Measurements from ENCODE around the gene TSHZ2. TPM values are rescaled to one million over a fixed set of nuclear protein-coding genes. Genes with fewer than 3 reads are reported as not detected.

Gene TSHZ2
- total and polyA plus RNA-seq, 3 donors from 2014 or later, result 13.0 to 41.9 (median 40.4) TPM

DNA sequence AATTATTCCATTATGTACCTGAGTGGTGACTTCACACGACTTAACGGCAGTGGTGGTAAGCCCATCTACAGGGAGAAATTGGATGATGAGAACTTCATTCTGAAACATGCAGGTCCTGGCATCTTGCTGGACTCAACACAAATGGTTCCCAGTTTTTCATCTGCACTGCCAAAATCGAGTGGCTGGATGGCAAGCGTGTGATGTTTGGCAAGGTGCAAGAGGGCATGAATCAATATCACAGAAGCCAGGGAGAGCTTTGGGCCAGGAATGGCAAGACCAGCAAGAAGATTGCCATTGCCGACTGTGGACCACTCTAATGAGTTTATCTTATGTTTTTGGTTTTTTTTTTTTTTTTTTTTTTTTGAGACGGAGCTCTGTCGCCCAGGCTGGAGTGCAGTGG lies 449.2 kb downstream of the TSHZ2 start:
- no peaks in the 10 kb centered on the region for H3K27me3 ChIP-seq
- 88 to 89% methylated on average over 7 of the region's 7 CpGs for WGBS, 2 donors
- H3K27ac ChIP-seq, result no peak overlapping the region
- no peak for DNase-seq
- H3K4me1 ChIP-seq, result peaks cover 5% of the 10 kb centered on the region
- H3K36me3 ChIP-seq (ENCODE audit: low read depth, missing control alignments), result no peaks in the 10 kb centered on the region
- TF ChIP-seq, protein P1, sequence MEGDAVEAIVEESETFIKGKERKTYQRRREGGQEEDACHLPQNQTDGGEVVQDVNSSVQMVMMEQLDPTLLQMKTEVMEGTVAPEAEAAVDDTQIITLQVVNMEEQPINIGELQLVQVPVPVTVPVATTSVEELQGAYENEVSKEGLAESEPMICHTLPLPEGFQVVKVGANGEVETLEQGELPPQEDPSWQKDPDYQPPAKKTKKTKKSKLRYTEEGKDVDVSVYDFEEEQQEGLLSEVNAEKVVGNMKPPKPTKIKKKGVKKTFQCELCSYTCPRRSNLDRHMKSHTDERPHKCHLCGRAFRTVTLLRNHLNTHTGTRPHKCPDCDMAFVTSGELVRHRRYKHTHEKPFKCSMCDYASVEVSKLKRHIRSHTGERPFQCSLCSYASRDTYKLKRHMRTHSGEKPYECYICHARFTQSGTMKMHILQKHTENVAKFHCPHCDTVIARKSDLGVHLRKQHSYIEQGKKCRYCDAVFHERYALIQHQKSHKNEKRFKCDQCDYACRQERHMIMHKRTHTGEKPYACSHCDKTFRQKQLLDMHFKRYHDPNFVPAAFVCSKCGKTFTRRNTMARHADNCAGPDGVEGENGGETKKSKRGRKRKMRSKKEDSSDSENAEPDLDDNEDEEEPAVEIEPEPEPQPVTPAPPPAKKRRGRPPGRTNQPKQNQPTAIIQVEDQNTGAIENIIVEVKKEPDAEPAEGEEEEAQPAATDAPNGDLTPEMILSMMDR (IDR thresholded peaks at IDR 0.05), result no peak
- TF ChIP-seq POLR2A (IDR thresholded peaks at IDR 0.05), result no peak
- no peak overlapping the region for H3K4me3 ChIP-seq
- no peaks in the 10 kb centered on the region for H3K9me3 ChIP-seq
- intact Hi-C loops (cut with DNase I; ENCODE audit: low total_unique reads), result no loop called here

DNA sequence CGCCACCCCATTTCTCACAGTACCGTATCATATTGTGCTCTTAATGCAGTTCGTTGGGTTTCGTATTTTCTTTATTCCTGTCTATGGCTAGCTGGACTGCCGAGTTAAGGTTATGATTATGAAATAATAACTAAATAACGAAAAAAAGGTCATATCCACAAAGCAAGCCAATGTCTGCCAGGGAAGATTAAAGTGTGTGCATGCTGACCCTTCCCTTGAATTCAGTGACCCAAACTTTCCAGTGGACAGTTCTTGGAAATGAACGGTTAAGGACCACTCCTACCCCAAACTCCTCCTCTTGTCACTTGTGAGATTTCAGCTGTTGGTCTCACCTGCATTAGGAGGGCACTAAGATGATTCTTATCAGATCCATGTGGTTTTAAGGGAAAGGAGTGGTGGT lies 449.9 kb downstream of the TSHZ2 start:
- WGBS, 2 donors, result 92% methylated on average over 7 of the region's 7 CpGs
- intact Hi-C loops (cut with DNase I; ENCODE audit: low total_unique reads), result no loop called here
- TF ChIP-seq POLR2A (IDR thresholded peaks at IDR 0.05), result no peak
- TF ChIP-seq, protein P1 (IDR thresholded peaks at IDR 0.05), result no peak
- H3K27me3 ChIP-seq, result no peaks in the 10 kb centered on the region
- no peaks in the 10 kb centered on the region for H3K9me3 ChIP-seq
- H3K4me3 ChIP-seq, result no peak overlapping the region
- no peak for DNase-seq
- H3K27ac ChIP-seq, result no peak overlapping the region
- H3K36me3 ChIP-seq (ENCODE audit: low read depth, missing control alignments), result no peaks in the 10 kb centered on the region
- H3K4me1 ChIP-seq, result no peaks in the 10 kb centered on the region

DNA sequence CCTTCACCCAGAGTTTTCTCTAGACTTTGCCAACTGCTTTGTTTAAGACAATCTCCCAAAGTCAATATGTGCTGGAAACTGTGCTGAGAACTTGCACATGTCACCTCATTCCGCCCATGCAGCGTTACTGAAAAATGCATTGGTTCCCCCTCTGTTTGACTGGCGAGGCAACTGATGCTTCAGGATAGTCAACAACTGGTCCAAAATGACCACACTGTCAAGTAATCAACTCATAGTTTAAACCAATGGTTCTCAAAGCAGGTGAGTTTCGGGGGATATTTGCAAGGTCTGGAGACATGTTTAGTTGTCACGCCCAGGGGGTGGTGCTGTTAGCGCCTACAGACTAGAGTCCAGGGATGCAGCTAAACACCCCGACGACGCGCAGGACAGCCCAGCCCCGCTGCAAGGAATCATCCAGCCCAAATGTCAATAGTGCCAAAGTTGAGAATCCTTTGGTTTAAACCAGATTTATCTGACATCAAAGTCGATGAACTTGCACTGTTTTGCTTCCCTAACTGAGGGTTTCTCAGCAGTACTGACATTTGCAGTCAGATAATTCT lies 451.5 kb downstream of the TSHZ2 start:
- H3K9me3 ChIP-seq, result no peaks in the 10 kb centered on the region
- intact Hi-C loops (cut with DNase I; ENCODE audit: low total_unique reads), result no loop called here
- H3K4me3 ChIP-seq, result no peak overlapping the region
- 93 to 94% methylated on average over 12 of the region's 12 CpGs for WGBS, 2 donors
- no peaks in the 10 kb centered on the region for H3K4me1 ChIP-seq
- no peak for DNase-seq
- TF ChIP-seq, protein P1 (IDR thresholded peaks at IDR 0.05), result no peak
- TF ChIP-seq POLR2A (IDR thresholded peaks at IDR 0.05), result no peak
- no peak overlapping the region for H3K27ac ChIP-seq
- H3K27me3 ChIP-seq, result no peaks in the 10 kb centered on the region
- no peaks in the 10 kb centered on the region for H3K36me3 ChIP-seq (ENCODE audit: low read depth, missing control alignments)

DNA sequence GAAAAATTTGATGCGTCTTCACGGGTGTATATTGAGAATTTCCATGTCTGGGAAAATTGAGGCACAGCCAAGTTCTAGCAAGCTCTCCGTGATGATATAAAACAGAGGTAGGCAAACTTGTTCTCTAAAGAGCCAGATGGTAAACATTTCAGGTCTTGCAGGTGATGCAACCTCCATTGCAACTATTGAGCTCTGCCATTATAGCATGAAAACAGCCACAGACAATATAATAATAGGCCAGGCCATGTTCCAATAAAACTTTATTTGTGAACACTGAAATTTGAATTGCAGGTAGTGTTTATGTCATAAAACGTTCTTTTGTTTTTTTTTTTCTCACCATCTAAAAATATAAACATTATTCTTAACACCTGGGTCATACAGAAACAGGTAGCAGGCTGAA lies 453.3 kb downstream of the TSHZ2 start:
- H3K36me3 ChIP-seq (ENCODE audit: low read depth, missing control alignments), result no peaks in the 10 kb centered on the region

More for the DNA sequence above, 453.3 kb downstream of the TSHZ2 start:
- TF ChIP-seq, protein P1 (IDR thresholded peaks at IDR 0.05), result no peak
- no peak for TF ChIP-seq POLR2A (IDR thresholded peaks at IDR 0.05)
- Histone ChIP-seq H3K9me3 (no peaks in the 10 kb centered on the region), H3K4me1 (no peaks in the 10 kb centered on the region), H3K27me3 (no peaks in the 10 kb centered on the region), H3K27ac (no peak overlapping the region), H3K4me3 (no peak overlapping the region)
- intact Hi-C loops (cut with DNase I; ENCODE audit: low total_unique reads), result no loop called here
- 93% methylated on average over 4 of the region's 4 CpGs for WGBS, 2 donors
- no peak for DNase-seq

Measured in testis (tissue), 3 donors.